ENCODE results near the gene WASHC2C.
"Not testable (repeated sequence)": the region's sequence is repeated elsewhere in the genome, so short reads cannot be mapped to it uniquely, and the experiment has no call there.

The WASHC2C gene

GRCh38 chr10:45726703-45727420, at the start of gene WASHC2C:
TSS of gene WASHC2C (plus strand) at chr10:45727266. CDS start at chr10:45727318, 52 bp downstream.
- peak; percentile 92 for DNase-seq

GRCh38 chr10:45678467-45678866, 48.6 kb upstream of the WASHC2C start:
- DNase-seq, result not testable (repeated sequence)

GRCh38 chr10:45710200-45710796, 16.8 kb upstream of the WASHC2C start:
- not testable (repeated sequence) for DNase-seq

GRCh38 chr10:45711223-45711622, 15.8 kb upstream of the WASHC2C start:
- DNase-seq, result not testable (repeated sequence)

GRCh38 chr10:45717053-45717452, 10.0 kb upstream of the WASHC2C start:
- not testable (repeated sequence) for DNase-seq

GRCh38 chr10:45717642-45718041, 9.4 kb upstream of the WASHC2C start:
- DNase-seq, result not testable (repeated sequence)

- DNase-seq, result not testable (repeated sequence)
Measured at GRCh38 chr10:45721503-45721902, 5.6 kb upstream of the WASHC2C start.

- DNase-seq, result not testable (repeated sequence)
Measured at GRCh38 chr10:45723851-45724250, 3.2 kb upstream of the WASHC2C start.

GRCh38 chr10:45727421-45727965, 427 bp downstream of the WASHC2C start:
- DNase-seq, result not testable (repeated sequence)

GRCh38 chr10:45734449-45734848, 7.4 kb downstream of the WASHC2C start:
- DNase-seq, result not testable (repeated sequence)

GRCh38 chr10:45734867-45735266, 7.8 kb downstream of the WASHC2C start:
- DNase-seq, result not testable (repeated sequence)

- not testable (repeated sequence) for DNase-seq
Measured at GRCh38 chr10:45741559-45741958, 14.5 kb downstream of the WASHC2C start.

GRCh38 chr10:45742014-45742413, 14.9 kb downstream of the WASHC2C start:
- DNase-seq, result not testable (repeated sequence)

- not testable (repeated sequence) for DNase-seq
Measured at GRCh38 chr10:45751141-45751540, 24.1 kb downstream of the WASHC2C start.

- not testable (repeated sequence) for DNase-seq
Measured at GRCh38 chr10:45752210-45752609, 25.1 kb downstream of the WASHC2C start.

GRCh38 chr10:45753979-45754495, 27.0 kb downstream of the WASHC2C start:
- DNase-seq, result not testable (repeated sequence)

- not testable (repeated sequence) for DNase-seq
Measured at GRCh38 chr10:45755083-45755482, 28.0 kb downstream of the WASHC2C start.

- DNase-seq, result not testable (repeated sequence)
Measured at GRCh38 chr10:45756065-45756464, 29.0 kb downstream of the WASHC2C start.

GRCh38 chr10:45757661-45758396, 30.8 kb downstream of the WASHC2C start:
- DNase-seq, result not testable (repeated sequence)

- DNase-seq, result not testable (repeated sequence)
Measured at GRCh38 chr10:45761622-45762021, 34.6 kb downstream of the WASHC2C start.

- not testable (repeated sequence) for DNase-seq
Measured at GRCh38 chr10:45763037-45763436, 36.0 kb downstream of the WASHC2C start.

- DNase-seq, result not testable (repeated sequence)
Measured at GRCh38 chr10:45768334-45768733, 41.3 kb downstream of the WASHC2C start.
